Pancreas (tissue), 10 donors: ENCODE data around the gene CAMK2G. TPM values are rescaled to one million over a fixed set of nuclear protein-coding genes. Genes with fewer than 3 reads are reported as not detected.
A peak's percentile ranks its signal among the peaks of the same experiment; 100 is the strongest.

ENCODE experiments used
- ATAC-seq, 4 donors: fragments of 200-7000 bp; cut with Tn5 transposase; one replicate each; pipeline versions ENCODE4 v1.8.0 to v1.9.1; 2020; ENCODE audit warnings: mild to moderate bottlenecking in 4 of 4, moderate library complexity in 4 of 4
- DNase-seq, 6 donors: peaks; one replicate each; pipeline ENCODE4 v3.0.0-alpha.2; 2020
- FAIRE-seq: peaks from 2 replicates; lab custom pipeline; 2012; peaks lifted over from hg19 to GRCh38; lab: Jason Lieb, UNC
- H3K27ac ChIP-seq, 4 donors: fragments of 200-600 bp; sonication (generic); 1 replicate in 3 of 4; 2 replicates in 1 of 4; pipeline versions ENCODE4 v1.5.0 to v1.8.0; 2020
- H3K27me3 ChIP-seq, 4 donors: fragments of 200-600 bp; one replicate each; pipeline ENCODE4 v1.8.0; 2021
- H3K36me3 ChIP-seq, 3 donors: fragments of 200-600 bp; sonication (generic) in 1 of 3; one replicate each; pipeline versions ENCODE4 v1.5.0 to v1.8.0; 2020 to 2021
- H3K4me1 ChIP-seq, 3 donors: fragments of 200-600 bp; one replicate each; pipeline ENCODE4 v1.8.0; 2021
- H3K4me3 ChIP-seq, 4 donors: fragments of 200-600 bp; sonication (generic) in 2 of 4; one replicate each; pipeline versions ENCODE4 v1.5.0 to v1.8.0; 2020 to 2021
- H3K9me3 ChIP-seq, 4 donors: fragments of 200-600 bp; one replicate each; pipeline ENCODE4 v1.8.0; 2021
- CTCF ChIP-seq, 4 donors: fragments of 200-600 bp; sonication (generic) in 3 of 4; IDR thresholded peaks; one replicate each; pipeline versions ENCODE4 v1.5.0 to v1.8.0; 2021; ENCODE audit warnings: antibody characterized with exemption in 4 of 4
- WGBS, 2 donors: extraction: QIAGEN DNeasy Blood & Tissue Kit; methylation state at CpG; one replicate each; pipeline ENCODE4 v1.1.7; 2013; 5-methylcytosine and 5-hydroxymethylcytosine counted together
- intact Hi-C, 3 donors: fragments of 100-400 bp; cut with DNase I; formaldehyde crosslinking; loops; one replicate each; pipeline versions ENCODE4 v1.11.1 to v1.14.2; 2022
- polyA plus RNA-seq, 2 donors: library from polyadenylated mRNA; stranded (reverse); fragments of 200-250 nt; gene quantifications; one replicate each; pipeline ENCODE4 v1.2.3, GENCODE V29; 2013
- total RNA-seq, 6 donors: library from RNA; stranded (reverse); fragmentation: NEBNext Ultra II Directional in 4 of 6; extraction: Animal tissue kit (Norgen Biotek cat#: 25700) in 4 of 6; gene quantifications; one replicate each; pipeline versions ENCODE4 v1.2.1 to v1.2.4, GENCODE V29; 2021 to 2023
- donor health status: healthy with polysubstance abuse.
- donor health status: DM: no; HTN: no; CAD: no; lungs with moderate emphysema.
- donor health status: DM: no; HTN: no; CAD: no.
- donor health status: control.
- donor health status: control.
- donor health status: Bipolar disorder and iron deficiency.
- donor health status: DM: yes; HTN: yes; CAD: no.
- donor health status: DM: no; HTN: no; CAD: no.
- donor health status: DM: no; HTN: no; CAD: no.
- donor health status: DM: yes; HTN: yes; CAD: no.

Gene CAMK2G
- total and polyA plus RNA-seq, 8 donors, result 5.3 to 18.4 (median 8.3) TPM

DNA sequence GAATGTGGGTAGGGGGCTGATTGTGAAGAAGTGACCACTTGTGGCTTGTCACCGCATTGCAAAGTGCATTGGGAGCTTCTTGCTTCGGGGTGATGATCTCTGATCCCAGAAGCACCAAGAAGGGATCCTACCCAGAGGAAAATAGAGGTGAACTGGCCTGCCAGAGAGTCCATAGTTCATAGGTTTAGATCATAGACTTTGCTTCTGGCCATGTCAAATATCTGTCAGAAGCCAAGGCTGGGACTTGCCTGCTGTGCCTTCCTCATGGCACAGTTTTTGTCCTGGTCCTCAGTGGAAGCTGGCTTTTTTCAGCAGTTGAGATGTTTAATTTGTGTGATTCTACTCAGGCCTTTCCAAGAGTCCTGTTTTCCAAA lies 87.9 kb downstream of the CAMK2G start:
- ATAC-seq (no peak), FAIRE-seq (no peak), DNase-seq (no peak)
- Histone ChIP-seq H3K9me3 (no peaks in the 10 kb centered on the region), H3K27me3 (no peaks in the 10 kb centered on the region), H3K36me3 (peaks cover 5 to 24% (median 19%) of the 10 kb centered on the region in 3 donors), H3K27ac (peak overlapping the region in 1 of 4 donors; percentile 84), H3K4me3 (peak overlapping the region; percentile 79 to 97 (median 96)), H3K4me1 (peaks cover 16 to 23% (median 20%) of the 10 kb centered on the region in 3 donors)
- 0% methylated on average over 2 of the region's 2 CpGs for WGBS, 2 donors
- no peak for TF ChIP-seq CTCF (IDR thresholded peaks at IDR 0.05)
- intact Hi-C loops, result no loop called here

- 0% methylated on average over 48 to 54 of the region's 54 CpGs for WGBS, 2 donors
- Histone ChIP-seq H3K27me3 (no peaks in the 10 kb centered on the region), H3K4me1 (peaks cover 18 to 26% (median 23%) of the 10 kb centered on the region in 3 donors), H3K36me3 (peaks cover 2 to 19% (median 14%) of the 10 kb centered on the region in 3 donors), H3K27ac (peak overlapping the region; percentile 56 to 89 (median 74)), H3K9me3 (no peaks in the 10 kb centered on the region), H3K4me3 (peak overlapping the region; percentile 79 to 97 (median 96))
- intact Hi-C loops, result no loop called here
- TF ChIP-seq CTCF (IDR thresholded peaks at IDR 0.05), result no peak
- FAIRE-seq (no peak), ATAC-seq (peak; percentile 20 to 31 (median 24)), DNase-seq (peak in 5 of 6 donors; percentile 53 to 71 (median 53))
These were observed 88.4 kb downstream of the CAMK2G start for GRCh38 chr10:73785721-73786511.

- peak; percentile 97 for FAIRE-seq
- intact Hi-C loops, result no loop called here
- Histone ChIP-seq H3K4me3 (peak within 1 kb of the TSS; percentile 79 to 97 (median 96)), H3K4me1 (peaks cover 24 to 33% (median 25%) of the 10 kb centered on the region in 3 donors), H3K27ac (peak within 1 kb of the TSS; percentile 56 to 89 (median 74)), H3K9me3 (no peaks in the 10 kb centered on the region), H3K27me3 (no peaks in the 10 kb centered on the region), H3K36me3 (peaks cover 0 to 12% (median 12%) of the 10 kb centered on the region in 3 donors)
- no peak for TF ChIP-seq CTCF (IDR thresholded peaks at IDR 0.05)
- DNase-seq, result peak; percentile 82 to 91 (median 90)
- 0% methylated on average over 30 to 36 of the region's 36 CpGs for WGBS, 2 donors
- peak; percentile 84 to 92 (median 88) for ATAC-seq
These were observed 89.1 kb downstream of the CAMK2G start, which contains the start of gene ZSWIM8 for GRCh38 chr10:73785211-73785720. TSS of gene ZSWIM8 (plus strand) at chr10:73785606. CDS start at chr10:73785879, 273 bp downstream.

DNA sequence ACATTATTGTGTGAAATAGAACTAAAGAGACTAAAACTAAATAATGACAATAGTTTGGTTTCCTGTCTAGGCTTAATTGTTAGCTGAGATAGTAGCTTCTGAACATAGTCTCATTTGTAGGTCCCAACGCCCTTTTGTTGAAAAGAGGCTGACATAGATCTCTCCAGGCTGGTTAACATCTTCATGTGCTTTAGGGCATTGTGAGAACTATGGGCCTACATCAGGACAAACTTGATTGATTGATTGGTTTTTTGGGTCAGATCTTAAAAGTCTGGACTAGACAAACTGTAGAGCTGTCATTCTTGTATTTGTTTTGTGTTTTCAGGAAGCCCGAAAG lies 91.6 kb downstream of the CAMK2G start:
- Histone ChIP-seq H3K9me3 (no peaks in the 10 kb centered on the region), H3K27me3 (no peaks in the 10 kb centered on the region), H3K4me3 (peak overlapping the region in 3 of 4 donors; percentile 59 to 99 (median 89)), H3K27ac (peak overlapping the region in 2 of 4 donors; percentile 75 to 91), H3K36me3 (no peaks in the 10 kb centered on the region), H3K4me1 (peaks cover 18 to 33% (median 24%) of the 10 kb centered on the region in 3 donors)
- FAIRE-seq (no peak), ATAC-seq (no peak), DNase-seq (no peak)
- WGBS, 2 donors, result 21 to 31% methylated on average over 2 of the region's 2 CpGs
- TF ChIP-seq CTCF (IDR thresholded peaks at IDR 0.05), result no peak
- intact Hi-C loops, result no loop called here
